Adrenal gland (tissue), 5 donors: ENCODE results near the gene ISM1.

Experiments
- POLR2A ChIP-seq, 2 donors: fragments of 450-650 bp; IDR thresholded peaks; one replicate each; pipeline ENCODE4 v1.6.1; 2017; ENCODE audit warnings: antibody characterized with exemption in 2 of 2, mild to moderate bottlenecking in 2 of 2, moderate library complexity in 1 of 2
- TF ChIP-seq, protein P1 (sequence below), 6 experiments: fragments of 450-650 bp in 4 of 6; fragments of 200-600 bp in 2 of 6; sonication (generic) in 1 of 6; IDR thresholded peaks; 1 replicate in 5 of 6; 2 replicates in 1 of 6; pipeline versions ENCODE4 v1.5.1 to v1.8.0; 2016 to 2021; ENCODE audit warnings: antibody characterized with exemption in 6 of 6, mild to moderate bottlenecking in 2 of 6, moderate library complexity in 1 of 6
- donor health status: DM: no; HTN: no; CAD: no.

DNA sequence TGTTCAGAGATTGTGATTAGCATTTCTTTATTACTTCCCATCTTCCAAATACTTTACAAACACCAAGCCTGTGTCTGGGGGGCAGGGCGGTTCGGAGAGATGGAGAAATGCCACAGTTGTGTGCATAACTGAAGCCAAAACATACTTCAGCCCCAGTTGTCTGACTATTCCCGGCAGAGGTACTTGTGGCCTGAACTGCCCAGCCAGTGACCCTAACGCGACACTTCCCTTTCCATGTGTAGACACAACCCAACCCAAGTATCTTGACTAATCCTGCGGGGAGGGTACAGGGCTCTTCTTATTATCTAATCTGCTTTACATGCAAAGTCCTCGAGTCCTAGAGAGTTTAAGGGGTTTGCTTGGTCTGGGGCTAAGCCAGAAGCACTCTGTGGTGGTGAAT is 46.2 kb downstream of the ISM1 start:
- TF ChIP-seq POLR2A (IDR thresholded peaks at IDR 0.05): no peak
- TF ChIP-seq, protein P1, sequence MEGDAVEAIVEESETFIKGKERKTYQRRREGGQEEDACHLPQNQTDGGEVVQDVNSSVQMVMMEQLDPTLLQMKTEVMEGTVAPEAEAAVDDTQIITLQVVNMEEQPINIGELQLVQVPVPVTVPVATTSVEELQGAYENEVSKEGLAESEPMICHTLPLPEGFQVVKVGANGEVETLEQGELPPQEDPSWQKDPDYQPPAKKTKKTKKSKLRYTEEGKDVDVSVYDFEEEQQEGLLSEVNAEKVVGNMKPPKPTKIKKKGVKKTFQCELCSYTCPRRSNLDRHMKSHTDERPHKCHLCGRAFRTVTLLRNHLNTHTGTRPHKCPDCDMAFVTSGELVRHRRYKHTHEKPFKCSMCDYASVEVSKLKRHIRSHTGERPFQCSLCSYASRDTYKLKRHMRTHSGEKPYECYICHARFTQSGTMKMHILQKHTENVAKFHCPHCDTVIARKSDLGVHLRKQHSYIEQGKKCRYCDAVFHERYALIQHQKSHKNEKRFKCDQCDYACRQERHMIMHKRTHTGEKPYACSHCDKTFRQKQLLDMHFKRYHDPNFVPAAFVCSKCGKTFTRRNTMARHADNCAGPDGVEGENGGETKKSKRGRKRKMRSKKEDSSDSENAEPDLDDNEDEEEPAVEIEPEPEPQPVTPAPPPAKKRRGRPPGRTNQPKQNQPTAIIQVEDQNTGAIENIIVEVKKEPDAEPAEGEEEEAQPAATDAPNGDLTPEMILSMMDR (IDR thresholded peaks at IDR 0.05): no peak
